SJSA1 (cell line): ENCODE measurements around the gene BOC. TPM values are rescaled to one million over a fixed set of nuclear protein-coding genes. Genes with fewer than 3 reads are reported as not detected.

Source experiments
- DNase-seq, 2 experiments: peaks; one replicate each; pipeline ENCODE4 v3.0.0-alpha.2; 2015 to 2020; ENCODE audit warnings: low spot score in 2 of 2, low read depth in 1 of 2
- H3K27ac ChIP-seq: fragments of 250-450 bp; sonication (Bioruptor Pico); 2 replicates; pipeline ENCODE4 v1.5.1; 2020; ENCODE audit warnings: mild to moderate bottlenecking, moderate library complexity
- H3K27me3 ChIP-seq: fragments of 250-450 bp; sonication (Bioruptor Pico); replicated peaks from 2 replicates; pipeline ENCODE4 v1.5.1; 2020; ENCODE audit warnings: mild to moderate bottlenecking, moderate library complexity
- H3K36me3 ChIP-seq: fragments of 250-450 bp; sonication (Bioruptor Pico); 2 replicates; pipeline ENCODE4 v1.5.1; 2020; ENCODE audit warnings: mild to moderate bottlenecking
- H3K4me1 ChIP-seq: fragments of 250-450 bp; sonication (Bioruptor Pico); replicated peaks from 2 replicates; pipeline ENCODE4 v1.6.1; 2021; ENCODE audit warnings: mild to moderate bottlenecking
- H3K4me3 ChIP-seq: fragments of 250-450 bp; sonication (Bioruptor Pico); 2 replicates; pipeline ENCODE4 v1.5.1; 2020; ENCODE audit warnings: mild to moderate bottlenecking
- H3K9me3 ChIP-seq: fragments of 250-450 bp; sonication (Bioruptor Pico); replicated peaks from 2 replicates; pipeline ENCODE4 v1.5.1; 2020; ENCODE audit warnings: mild to moderate bottlenecking
- total RNA-seq: library from RNA; depleted of rRNA; stranded (reverse); fragments of >200 nt; shearing (Covaris generic); gene quantifications from 2 replicates; pipeline ENCODE4 v1.2.3, GENCODE V29; 2014

BOC gene
- total RNA-seq, 1 experiment from 2014 or later: 0.26 TPM

- no peak overlapping the region for H3K27ac ChIP-seq
- DNase-seq: no peak
Observed at GRCh38 chr3:113205481-113205880, 5.9 kb upstream of the BOC start.

GRCh38 chr3:113210604-113211329 lies 590 bp upstream of the BOC start:
- peaks cover 26% of the 10 kb centered on the region for H3K27me3 ChIP-seq
- H3K27ac ChIP-seq: no peak overlapping the region
- peak overlapping the region; percentile 49 for H3K4me3 ChIP-seq
- peak in 1 of 2 experiments; percentile 7 for DNase-seq
- no peaks in the 10 kb centered on the region for H3K36me3 ChIP-seq
- no peaks in the 10 kb centered on the region for H3K9me3 ChIP-seq
- H3K4me1 ChIP-seq: peaks cover 17% of the 10 kb centered on the region

More at GRCh38 chr3:113205481-113205880, 5.9 kb upstream of the BOC start:
- Histone ChIP-seq H3K9me3 (no peaks in the 10 kb centered on the region), H3K27me3 (peaks cover 11% of the 10 kb centered on the region), H3K4me3 (no peak overlapping the region), H3K4me1 (no peaks in the 10 kb centered on the region), H3K36me3 (no peaks in the 10 kb centered on the region)

- Histone ChIP-seq H3K36me3 (no peaks in the 10 kb centered on the region), H3K4me3 (peak overlapping the region; percentile 49), H3K9me3 (no peaks in the 10 kb centered on the region), H3K4me1 (peaks cover 17% of the 10 kb centered on the region), H3K27ac (no peak overlapping the region), H3K27me3 (peaks cover 25% of the 10 kb centered on the region)
- peak in 1 of 2 experiments; percentile 4 for DNase-seq
Observed at GRCh38 chr3:113212150-113212843, 940 bp downstream of the BOC start.

GRCh38 chr3:113212844-113213375 lies 1.6 kb downstream of the BOC start:
- no peaks in the 10 kb centered on the region for H3K9me3 ChIP-seq
- H3K27ac ChIP-seq: no peak overlapping the region
- no peaks in the 10 kb centered on the region for H3K36me3 ChIP-seq
- no peak overlapping the region; the same call in none of the 2 replicates for H3K4me3 ChIP-seq
- peaks cover 22% of the 10 kb centered on the region for H3K27me3 ChIP-seq
- peaks cover 17% of the 10 kb centered on the region for H3K4me1 ChIP-seq
- DNase-seq: no peak

GRCh38 chr3:113213896-113214587 lies 2.7 kb downstream of the BOC start:
- no peaks in the 10 kb centered on the region for H3K36me3 ChIP-seq
- DNase-seq: no peak
- H3K27me3 ChIP-seq: peaks cover 22% of the 10 kb centered on the region

GRCh38 chr3:113214917-113215595 lies 3.7 kb downstream of the BOC start:
- no peaks in the 10 kb centered on the region for H3K36me3 ChIP-seq
- no peak for DNase-seq
- no peaks in the 10 kb centered on the region for H3K9me3 ChIP-seq
- H3K4me3 ChIP-seq: no peak overlapping the region
- peaks cover 17% of the 10 kb centered on the region for H3K4me1 ChIP-seq
- no peak overlapping the region for H3K27ac ChIP-seq
- H3K27me3 ChIP-seq: peaks cover 22% of the 10 kb centered on the region

More at GRCh38 chr3:113213896-113214587, 2.7 kb downstream of the BOC start:
- peaks cover 17% of the 10 kb centered on the region for H3K4me1 ChIP-seq
- no peak overlapping the region for H3K27ac ChIP-seq
- no peaks in the 10 kb centered on the region for H3K9me3 ChIP-seq
- no peak overlapping the region for H3K4me3 ChIP-seq

- H3K9me3 ChIP-seq: no peaks in the 10 kb centered on the region
- peaks cover 17% of the 10 kb centered on the region for H3K27me3 ChIP-seq
- no peaks in the 10 kb centered on the region for H3K36me3 ChIP-seq
- no peak for DNase-seq
- H3K27ac ChIP-seq: no peak overlapping the region
- H3K4me3 ChIP-seq: no peak overlapping the region
- H3K4me1 ChIP-seq: peaks cover 15% of the 10 kb centered on the region
Observed at GRCh38 chr3:113216393-113216792, 5.0 kb downstream of the BOC start.

- H3K4me1 ChIP-seq: no peaks in the 10 kb centered on the region
- no peak for DNase-seq
- no peak overlapping the region for H3K27ac ChIP-seq
Observed at GRCh38 chr3:113218011-113218680, 6.8 kb downstream of the BOC start.

GRCh38 chr3:113218681-113219045 lies 7.3 kb downstream of the BOC start:
- Histone ChIP-seq H3K9me3 (no peaks in the 10 kb centered on the region), H3K4me3 (no peak overlapping the region), H3K4me1 (no peaks in the 10 kb centered on the region; the same call in 1 of the 2 replicates), H3K27me3 (no peaks in the 10 kb centered on the region; the same call in 1 of the 2 replicates), H3K36me3 (no peaks in the 10 kb centered on the region), H3K27ac (no peak overlapping the region)
- DNase-seq: no peak

More at GRCh38 chr3:113218011-113218680, 6.8 kb downstream of the BOC start:
- Histone ChIP-seq H3K4me3 (no peak overlapping the region), H3K36me3 (no peaks in the 10 kb centered on the region), H3K9me3 (no peaks in the 10 kb centered on the region), H3K27me3 (peaks cover 4% of the 10 kb centered on the region)

- H3K27ac ChIP-seq: no peak overlapping the region
- no peaks in the 10 kb centered on the region for H3K9me3 ChIP-seq
- H3K4me3 ChIP-seq: no peak overlapping the region
- DNase-seq: no peak
- no peaks in the 10 kb centered on the region for H3K27me3 ChIP-seq
- H3K4me1 ChIP-seq: no peaks in the 10 kb centered on the region; the same call in 1 of the 2 replicates
- H3K36me3 ChIP-seq: no peaks in the 10 kb centered on the region
Observed at GRCh38 chr3:113219605-113220300, 8.4 kb downstream of the BOC start.

- H3K4me1 ChIP-seq: no peaks in the 10 kb centered on the region; the same call in 1 of the 2 replicates
- no peak overlapping the region for H3K4me3 ChIP-seq
- no peak overlapping the region for H3K27ac ChIP-seq
- no peaks in the 10 kb centered on the region for H3K9me3 ChIP-seq
- no peaks in the 10 kb centered on the region for H3K27me3 ChIP-seq
- no peak for DNase-seq
- no peaks in the 10 kb centered on the region for H3K36me3 ChIP-seq
Observed at GRCh38 chr3:113220721-113221120, 9.4 kb downstream of the BOC start.

GRCh38 chr3:113221721-113222257 lies 10.4 kb downstream of the BOC start:
- H3K36me3 ChIP-seq: no peaks in the 10 kb centered on the region
- no peaks in the 10 kb centered on the region for H3K27me3 ChIP-seq
- H3K27ac ChIP-seq: no peak overlapping the region
- H3K4me3 ChIP-seq: no peak overlapping the region
- no peaks in the 10 kb centered on the region for H3K9me3 ChIP-seq
- no peak for DNase-seq
- no peaks in the 10 kb centered on the region; the same call in 1 of the 2 replicates for H3K4me1 ChIP-seq
